Type B pancreatic cell (in vitro differentiated cells): ENCODE measurements around the gene AQP10. TPM values are rescaled to one million over a fixed set of nuclear protein-coding genes. Genes with fewer than 3 reads are reported as not detected.
"Not testable (repeated sequence)": the region's sequence is repeated elsewhere in the genome, so short reads cannot be mapped to it uniquely, and the experiment has no call there.

Experiments used
- DNase-seq: peaks from one replicate; pipeline ENCODE4 v3.0.0; 2021; ENCODE audit warnings: mixed read lengths; ENCODE audit not compliant: unreplicated experiment; ENCODE audit errors: extremely low spot score
- H3K27ac Mint-ChIP-seq: 2 replicates; pipeline ENCODE4 v1.8.0; 2021; ENCODE audit warnings: mild to moderate bottlenecking, mixed read lengths
- H3K27me3 Mint-ChIP-seq: 2 replicates; pipeline ENCODE4 v1.8.0; 2021; ENCODE audit warnings: mixed read lengths
- H3K36me3 Mint-ChIP-seq: 2 replicates; pipeline ENCODE4 v1.8.0; 2021; ENCODE audit warnings: mixed read lengths
- H3K4me1 Mint-ChIP-seq: one replicate; pipeline ENCODE4 v1.8.0; 2021; ENCODE audit warnings: mixed read lengths; ENCODE audit not compliant: unreplicated experiment
- H3K4me3 Mint-ChIP-seq: 2 replicates; pipeline ENCODE4 v1.8.0; 2021; ENCODE audit warnings: mild to moderate bottlenecking, mixed read lengths
- H3K9me3 Mint-ChIP-seq: 2 replicates; pipeline ENCODE4 v1.8.0; 2021; ENCODE audit warnings: mixed read lengths
- total RNA-seq: library from RNA; stranded (reverse); gene quantifications from 2 replicates; pipeline ENCODE4 v1.2.1, GENCODE V29; 2021; ENCODE audit warnings: low replicate concordance
- TF ChIP-seq, protein P1 (sequence below): fragments of 200-600 bp; sonication (generic); conservative IDR thresholded peaks from 2 replicates; pipeline ENCODE4 v1.5.0; 2021; ENCODE audit warnings: antibody characterized with exemption, mild to moderate bottlenecking

The AQP10 gene
- total RNA-seq, 1 donor from 2014 or later: 0.27 TPM

DNA sequence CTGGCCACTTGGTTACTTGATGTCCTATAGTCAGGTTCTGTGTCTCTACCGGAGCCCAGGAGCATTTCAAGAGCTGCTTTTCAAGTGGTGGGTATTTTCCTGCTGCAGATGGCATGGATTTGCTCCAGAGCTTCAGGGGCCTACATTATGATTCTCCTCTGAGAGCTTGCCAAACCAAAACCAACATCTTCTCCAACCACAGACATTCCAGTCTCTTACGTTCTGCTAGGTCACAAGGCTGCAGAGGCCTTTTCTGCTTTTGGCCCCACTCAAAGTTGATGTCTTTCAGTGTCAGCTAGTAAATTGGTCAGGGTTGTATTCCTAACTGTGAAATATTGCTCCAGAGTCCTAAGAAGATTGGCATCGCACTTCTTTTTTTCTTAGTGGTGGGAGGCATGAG, 14.7 kb upstream of the AQP10 start:
- Mint-ChIP-seq H3K27ac (no peak overlapping the region), H3K36me3 (no peaks in the 10 kb centered on the region), H3K9me3 (no peaks in the 10 kb centered on the region), H3K4me3 (no peak overlapping the region), H3K27me3 (peaks cover 15% of the 10 kb centered on the region), H3K4me1 (no peaks in the 10 kb centered on the region)
- no peak for DNase-seq
- TF ChIP-seq, protein P1, sequence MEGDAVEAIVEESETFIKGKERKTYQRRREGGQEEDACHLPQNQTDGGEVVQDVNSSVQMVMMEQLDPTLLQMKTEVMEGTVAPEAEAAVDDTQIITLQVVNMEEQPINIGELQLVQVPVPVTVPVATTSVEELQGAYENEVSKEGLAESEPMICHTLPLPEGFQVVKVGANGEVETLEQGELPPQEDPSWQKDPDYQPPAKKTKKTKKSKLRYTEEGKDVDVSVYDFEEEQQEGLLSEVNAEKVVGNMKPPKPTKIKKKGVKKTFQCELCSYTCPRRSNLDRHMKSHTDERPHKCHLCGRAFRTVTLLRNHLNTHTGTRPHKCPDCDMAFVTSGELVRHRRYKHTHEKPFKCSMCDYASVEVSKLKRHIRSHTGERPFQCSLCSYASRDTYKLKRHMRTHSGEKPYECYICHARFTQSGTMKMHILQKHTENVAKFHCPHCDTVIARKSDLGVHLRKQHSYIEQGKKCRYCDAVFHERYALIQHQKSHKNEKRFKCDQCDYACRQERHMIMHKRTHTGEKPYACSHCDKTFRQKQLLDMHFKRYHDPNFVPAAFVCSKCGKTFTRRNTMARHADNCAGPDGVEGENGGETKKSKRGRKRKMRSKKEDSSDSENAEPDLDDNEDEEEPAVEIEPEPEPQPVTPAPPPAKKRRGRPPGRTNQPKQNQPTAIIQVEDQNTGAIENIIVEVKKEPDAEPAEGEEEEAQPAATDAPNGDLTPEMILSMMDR: no peak

DNA sequence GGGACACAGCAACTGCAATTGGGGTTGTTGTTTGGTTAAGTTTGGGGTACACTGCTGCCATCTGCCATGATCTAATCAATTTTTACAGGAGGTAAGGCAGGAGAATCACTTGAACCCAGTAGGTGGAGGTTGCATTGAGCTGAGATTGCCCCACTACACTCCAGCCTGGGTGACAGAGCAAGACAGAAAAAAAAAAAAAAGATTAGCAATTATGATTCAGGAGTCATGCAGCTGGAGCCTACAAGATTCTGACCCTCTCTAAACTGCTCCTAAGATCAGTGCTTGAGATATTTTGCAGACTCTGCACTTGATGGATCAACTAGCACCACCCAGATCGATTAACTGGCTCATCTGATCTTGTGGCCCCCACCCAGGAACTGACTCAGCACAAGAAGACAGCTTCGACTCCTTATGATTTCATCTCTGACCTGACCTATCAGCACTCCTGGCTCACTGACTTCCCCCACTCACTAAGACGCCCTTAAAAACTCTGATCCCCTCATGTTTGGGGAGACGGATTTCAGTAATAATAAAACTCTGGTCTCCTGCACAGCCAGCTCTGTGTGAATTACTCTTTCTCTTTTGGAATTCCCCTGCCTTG, 13.1 kb upstream of the AQP10 start:
- H3K27ac Mint-ChIP-seq, H3K4me3 Mint-ChIP-seq, H3K36me3 Mint-ChIP-seq, DNase-seq, H3K9me3 Mint-ChIP-seq, H3K4me1 Mint-ChIP-seq: not testable (repeated sequence)
- peaks cover 15% of the 10 kb centered on the region for H3K27me3 Mint-ChIP-seq

DNA sequence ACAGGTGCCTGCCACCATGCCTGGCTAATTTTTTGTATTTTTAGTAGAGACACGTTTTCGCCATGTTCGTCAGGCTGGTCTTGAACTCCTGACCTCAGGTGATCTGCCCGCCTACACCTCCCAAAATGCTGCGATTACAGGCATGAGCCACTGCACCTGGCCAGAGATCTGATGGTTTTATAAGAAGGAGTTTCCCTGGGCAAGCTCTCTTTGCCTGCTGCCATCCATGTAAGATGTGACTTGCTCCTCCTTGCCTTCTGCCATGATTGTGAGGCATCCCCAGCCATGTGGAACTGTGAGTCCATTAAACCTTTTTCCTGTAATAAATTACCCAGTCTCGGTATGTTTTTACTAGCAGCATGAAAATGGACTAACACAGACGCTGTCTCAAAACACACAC, 11.8 kb upstream of the AQP10 start:
- H3K27ac Mint-ChIP-seq: not testable (repeated sequence)

DNA sequence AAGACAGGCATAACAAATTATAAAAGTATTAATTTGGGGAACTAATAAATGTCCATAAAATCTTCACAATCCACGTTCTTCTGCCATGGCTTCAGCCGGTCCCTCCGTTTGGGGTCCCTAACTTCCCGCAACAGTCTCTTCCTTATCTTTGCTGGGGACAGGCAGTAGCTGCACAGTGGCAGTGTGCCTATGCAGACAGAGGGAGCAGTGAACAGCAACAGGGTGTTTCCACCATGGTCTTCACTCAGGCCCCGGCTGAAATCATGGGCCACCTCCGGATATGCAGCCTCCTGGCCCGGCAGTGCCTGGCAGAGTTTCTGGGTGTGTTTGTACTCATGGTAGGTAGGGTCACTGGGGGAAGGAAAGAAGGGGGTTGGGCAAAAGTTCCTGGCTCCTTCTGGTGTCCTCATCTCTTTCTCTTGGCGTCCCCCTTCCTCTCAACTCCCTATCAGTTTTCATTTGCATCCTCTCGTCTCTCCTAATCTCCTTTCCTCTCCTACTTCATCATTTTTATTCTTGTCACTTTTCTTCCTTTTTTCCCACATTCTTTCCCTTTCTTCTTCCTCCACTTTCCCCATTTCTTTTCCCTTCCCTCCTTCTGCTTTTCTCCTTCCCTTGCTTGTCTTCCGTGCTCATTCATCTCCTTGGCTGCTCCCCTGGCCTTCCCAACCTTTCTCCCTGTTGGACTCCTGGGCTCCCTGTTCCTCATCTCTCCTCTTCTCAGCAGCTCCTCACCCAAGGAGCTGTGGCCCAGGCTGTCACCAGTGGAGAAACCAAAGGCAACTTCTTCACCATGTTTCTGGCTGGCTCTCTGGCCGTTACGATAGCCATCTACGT, 8.4 kb upstream of the AQP10 start:
- H3K4me3 Mint-ChIP-seq, H3K27me3 Mint-ChIP-seq, H3K4me1 Mint-ChIP-seq, H3K9me3 Mint-ChIP-seq, DNase-seq, H3K27ac Mint-ChIP-seq, H3K36me3 Mint-ChIP-seq: not testable (repeated sequence)

More for the DNA sequence above, 11.8 kb upstream of the AQP10 start:
- H3K36me3 Mint-ChIP-seq, H3K9me3 Mint-ChIP-seq, DNase-seq, H3K4me3 Mint-ChIP-seq, H3K4me1 Mint-ChIP-seq: not testable (repeated sequence)
- peaks cover 15% of the 10 kb centered on the region for H3K27me3 Mint-ChIP-seq

DNA sequence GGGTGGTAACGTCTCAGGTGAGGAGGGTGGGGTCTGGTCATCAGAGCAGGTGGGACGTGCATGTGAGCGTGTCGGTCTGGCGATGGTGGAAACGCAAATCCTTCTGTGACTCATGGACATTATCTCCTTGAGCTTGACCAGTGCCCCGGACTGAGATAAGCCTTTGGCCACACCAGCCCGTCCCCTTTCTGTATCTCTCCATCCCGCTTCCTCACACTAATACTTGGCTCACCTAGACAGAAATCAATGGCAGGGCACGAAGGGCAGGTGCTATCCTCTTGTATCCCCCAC, 7.9 kb upstream of the AQP10 start:
- Mint-ChIP-seq H3K4me3 (no peak overlapping the region), H3K27ac (no peak overlapping the region), H3K9me3 (peaks cover under 1% of the 10 kb centered on the region), H3K36me3 (no peaks in the 10 kb centered on the region), H3K27me3 (peaks cover 13% of the 10 kb centered on the region), H3K4me1 (no peaks in the 10 kb centered on the region)
- no peak for DNase-seq
- TF ChIP-seq, protein P1: no peak

DNA sequence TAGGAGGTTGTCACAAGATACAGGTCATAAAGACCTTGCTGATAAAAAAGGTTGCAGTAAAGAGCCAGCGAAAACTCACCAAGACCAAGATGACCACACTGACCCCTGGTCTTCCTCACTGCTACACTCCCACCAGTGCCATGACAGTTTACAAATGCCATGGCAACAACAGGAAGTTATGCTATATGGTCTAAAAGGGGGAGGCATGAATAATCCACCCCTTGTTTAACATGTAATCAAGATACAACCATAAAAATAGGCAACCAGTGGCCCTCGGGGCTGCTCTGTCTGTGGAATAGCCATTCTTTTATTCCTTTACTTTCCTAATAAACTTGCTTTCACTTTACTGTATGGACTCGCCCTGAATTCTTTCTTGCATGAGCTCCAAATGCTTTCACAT, 6.7 kb upstream of the AQP10 start:
- not testable (repeated sequence) for H3K36me3 Mint-ChIP-seq, H3K9me3 Mint-ChIP-seq, DNase-seq, H3K4me3 Mint-ChIP-seq, H3K4me1 Mint-ChIP-seq, H3K27ac Mint-ChIP-seq
- peaks cover 11% of the 10 kb centered on the region for H3K27me3 Mint-ChIP-seq

DNA sequence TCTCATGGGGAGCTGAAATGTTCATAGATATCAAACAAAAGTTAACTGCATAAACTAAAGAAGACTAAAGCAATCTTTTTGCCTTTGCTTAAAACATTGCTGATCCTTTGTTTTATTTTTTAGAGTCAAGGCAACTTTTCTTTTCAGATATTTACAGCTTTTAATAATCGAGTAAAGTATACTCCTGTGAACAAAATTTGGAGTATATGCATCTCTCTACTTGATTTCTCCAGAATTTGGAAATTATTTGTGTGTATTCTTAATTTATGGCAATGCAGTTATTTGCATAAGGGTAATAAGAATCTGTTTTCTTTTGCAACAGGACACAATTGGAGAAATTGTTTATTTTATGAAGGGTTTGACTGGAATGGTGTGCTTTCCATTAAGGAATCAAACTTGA, 4.2 kb upstream of the AQP10 start:
- no peak overlapping the region for H3K4me3 Mint-ChIP-seq
- H3K9me3 Mint-ChIP-seq: peaks cover 4% of the 10 kb centered on the region
- H3K27ac Mint-ChIP-seq: no peak overlapping the region
- H3K4me1 Mint-ChIP-seq: peaks cover 7% of the 10 kb centered on the region
- TF ChIP-seq, protein P1: no peak
- H3K27me3 Mint-ChIP-seq: peaks cover 22% of the 10 kb centered on the region
- no peaks in the 10 kb centered on the region for H3K36me3 Mint-ChIP-seq
- DNase-seq: no peak
